Stimulated activated CD4-positive, alpha-beta T cell treated with anti-CD3 and anti-CD28 coated beads, Interleukin-1b, Interleukin-23, amount 100 ng/mL, for 4 hours (primary cell): ENCODE results near the gene RAB36.
"Not testable (repeated sequence)": the region's sequence is repeated elsewhere in the genome, so short reads cannot be mapped to it uniquely, and the experiment has no call there.

Experiments
- DNase-seq, 2 donors: peaks; one replicate each; pipeline ENCODE4 v3.0.0-alpha.2; 2020; ENCODE audit warnings: low read depth in 2 of 2

Gene RAB36

GRCh38 chr22:23121000-23121421 lies 24.3 kb upstream of the RAB36 start:
- DNase-seq: no peak

- DNase-seq: no peak
Observed at GRCh38 chr22:23121424-23121823, 23.9 kb upstream of the RAB36 start.

GRCh38 chr22:23122216-23122957 lies 22.9 kb upstream of the RAB36 start:
- DNase-seq: no peak

GRCh38 chr22:23122992-23123803 lies 22.1 kb upstream of the RAB36 start:
- no peak for DNase-seq

GRCh38 chr22:23123804-23124254 lies 21.4 kb upstream of the RAB36 start:
- no peak for DNase-seq

GRCh38 chr22:23124611-23125511 lies 20.4 kb upstream of the RAB36 start:
- no peak for DNase-seq

GRCh38 chr22:23125512-23126103 lies 19.7 kb upstream of the RAB36 start:
- DNase-seq: no peak

- no peak for DNase-seq
Observed at GRCh38 chr22:23126165-23127054, 18.9 kb upstream of the RAB36 start.

- no peak for DNase-seq
Observed at GRCh38 chr22:23127055-23127756, 18.1 kb upstream of the RAB36 start.

GRCh38 chr22:23127788-23128187 lies 17.5 kb upstream of the RAB36 start:
- no peak for DNase-seq

GRCh38 chr22:23128269-23129108 lies 16.8 kb upstream of the RAB36 start:
- DNase-seq: peak; percentile 62 to 70

GRCh38 chr22:23129149-23129548 lies 16.1 kb upstream of the RAB36 start:
- DNase-seq: no peak

- no peak for DNase-seq
Observed at GRCh38 chr22:23130697-23131096, 14.6 kb upstream of the RAB36 start.

- no peak for DNase-seq
Observed at GRCh38 chr22:23131931-23132330, 13.3 kb upstream of the RAB36 start.

- DNase-seq: no peak
Observed at GRCh38 chr22:23132376-23133091, 12.7 kb upstream of the RAB36 start.

- no peak for DNase-seq
Observed at GRCh38 chr22:23133922-23134321, 11.4 kb upstream of the RAB36 start.

GRCh38 chr22:23136991-23137390 lies 8.3 kb upstream of the RAB36 start:
- not testable (repeated sequence) for DNase-seq

- no peak for DNase-seq
Observed at GRCh38 chr22:23137468-23137867, 7.8 kb upstream of the RAB36 start.
